MM.1S (cell line): Measurements from ENCODE around the gene WDR74.
A peak's percentile ranks its signal among the peaks of the same experiment; 100 is the strongest.
"Not testable (repeated sequence)": the region's sequence is repeated elsewhere in the genome, so short reads cannot be mapped to it uniquely, and the experiment has no call there.

Experiments used
- DNase-seq: peaks from one replicate; pipeline ENCODE4 v3.0.0-alpha.2; 2015
- H2AFZ ChIP-seq: fragments of 300-600 bp; sonication (generic); 2 replicates; pipeline ENCODE4 v1.6.0; 2016; ENCODE audit warnings: antibody characterized with exemption, low read length
- H3F3A ChIP-seq: fragments of 300-600 bp; sonication (generic); 2 replicates; pipeline ENCODE4 v1.6.1; 2016; ENCODE audit warnings: mild to moderate bottlenecking, antibody characterized with exemption, low read length, moderate library complexity, mixed read lengths; ENCODE audit not compliant: insufficient read depth
- H3K27ac ChIP-seq: fragments of 300-600 bp; sonication (generic); 2 replicates; pipeline ENCODE4 v1.5.1; 2016; ENCODE audit warnings: mild to moderate bottlenecking, low read length
- H3K27me3 ChIP-seq: fragments of 300-600 bp; sonication (generic); replicated peaks from 2 replicates; pipeline ENCODE4 v1.6.0; 2016; ENCODE audit warnings: low read length; ENCODE audit not compliant: insufficient read depth
- H3K36me3 ChIP-seq: fragments of 300-600 bp; sonication (generic); replicated peaks from 2 replicates; pipeline ENCODE4 v1.6.1; 2016; ENCODE audit warnings: mild to moderate bottlenecking, low read length, mixed read lengths; ENCODE audit not compliant: insufficient read depth
- H3K4me1 ChIP-seq: fragments of 300-600 bp; sonication (generic); 2 replicates; pipeline ENCODE4 v1.6.1; 2016; ENCODE audit warnings: low read length, mixed read lengths
- H3K4me2 ChIP-seq: fragments of 300-600 bp; sonication (generic); 2 replicates; pipeline ENCODE4 v1.6.0; 2016; ENCODE audit warnings: low read depth, low read length
- H3K4me3 ChIP-seq: fragments of 300-600 bp; sonication (generic); 2 replicates; pipeline ENCODE4 v1.5.1; 2016; ENCODE audit warnings: low read length, mixed read lengths
- H3K79me2 ChIP-seq: fragments of 300-600 bp; sonication (generic); 2 replicates; pipeline ENCODE4 v1.6.1; 2016; ENCODE audit warnings: mixed run types, low read length, mixed read lengths
- H3K9ac ChIP-seq: fragments of 300-600 bp; sonication (generic); 2 replicates; pipeline ENCODE4 v1.6.1; 2016; ENCODE audit warnings: low read length, mixed read lengths
- H3K9me2 ChIP-seq: fragments of 300-600 bp; sonication (generic); replicated peaks from 2 replicates; pipeline ENCODE4 v1.6.1; 2016; ENCODE audit warnings: mild to moderate bottlenecking, low read length, mixed read lengths; ENCODE audit not compliant: insufficient read depth
- H3K9me3 ChIP-seq: fragments of 300-600 bp; sonication (generic); replicated peaks from 2 replicates; pipeline ENCODE4 v1.6.1; 2016; ENCODE audit warnings: mild to moderate bottlenecking, low read length, mixed read lengths; ENCODE audit not compliant: insufficient read depth
- H4K20me1 ChIP-seq: fragments of 300-600 bp; sonication (generic); 2 replicates; pipeline ENCODE4 v1.6.1; 2016; ENCODE audit warnings: mild to moderate bottlenecking, low read length, moderate library complexity, mixed read lengths; ENCODE audit not compliant: insufficient read depth
- CTCF ChIP-seq: fragments of 300-600 bp; sonication (generic); IDR thresholded peaks from 2 replicates; pipeline ENCODE4 v1.5.1; 2016; ENCODE audit warnings: antibody characterized with exemption, low read length, mixed read lengths
- EZH2 ChIP-seq: fragments of 300-600 bp; sonication (generic); optimal IDR thresholded peaks from 2 replicates; pipeline ENCODE3; 2017; ENCODE audit warnings: low read depth, mild to moderate bottlenecking, antibody characterized with exemption, low read length, mixed read lengths
- EZH2phosphoT487 ChIP-seq: fragments of 300-600 bp; sonication (generic); IDR thresholded peaks from 2 replicates; pipeline ENCODE4 v1.6.1; 2018; ENCODE audit warnings: antibody characterized with exemption, low read length

Gene WDR74

GRCh38 chr11:62844154-62844553 is 4.8 kb upstream of the WDR74 start:
- no peaks in the 10 kb centered on the region for H3K27me3 ChIP-seq
- no peak overlapping the region for H3K9ac ChIP-seq
- peaks cover 10% of the 10 kb centered on the region for H3K4me1 ChIP-seq
- no peak overlapping the region for H3K4me3 ChIP-seq
- H3K36me3 ChIP-seq = no peaks in the 10 kb centered on the region
- H3K9me3 ChIP-seq = no peaks in the 10 kb centered on the region
- no peak overlapping the region for H3K4me2 ChIP-seq
- TF ChIP-seq EZH2phosphoT487 (no peak), EZH2 (no peak), CTCF (no peak)
- peaks cover 3% of the 10 kb centered on the region for H3K79me2 ChIP-seq
- no peaks in the 10 kb centered on the region for H4K20me1 ChIP-seq
- H3K9me2 ChIP-seq = no peaks in the 10 kb centered on the region
- H3K27ac ChIP-seq = no peak overlapping the region
- no peak for DNase-seq
- H3F3A ChIP-seq = peaks cover 26% of the 10 kb centered on the region
- H2AFZ ChIP-seq = no peak overlapping the region

GRCh38 chr11:62843466-62843865 is 4.1 kb upstream of the WDR74 start:
- no peaks in the 10 kb centered on the region for H3K36me3 ChIP-seq
- H3K4me1 ChIP-seq = peaks cover 8% of the 10 kb centered on the region
- H4K20me1 ChIP-seq = no peaks in the 10 kb centered on the region
- no peak for DNase-seq
- H3K9ac ChIP-seq = no peak overlapping the region
- no peaks in the 10 kb centered on the region for H3K9me2 ChIP-seq
- H2AFZ ChIP-seq = no peak overlapping the region
- no peaks in the 10 kb centered on the region for H3K27me3 ChIP-seq
- TF ChIP-seq EZH2 (no peak), EZH2phosphoT487 (no peak), CTCF (no peak)
- H3K4me2 ChIP-seq = no peak overlapping the region
- H3K27ac ChIP-seq = no peak overlapping the region
- H3F3A ChIP-seq = peaks cover 22% of the 10 kb centered on the region
- H3K79me2 ChIP-seq = peaks cover 10% of the 10 kb centered on the region
- no peak overlapping the region for H3K4me3 ChIP-seq
- no peaks in the 10 kb centered on the region for H3K9me3 ChIP-seq

GRCh38 chr11:62842891-62843290 is 3.5 kb upstream of the WDR74 start:
- not testable (repeated sequence) for H3K36me3 ChIP-seq
- H3F3A ChIP-seq = peaks cover 22% of the 10 kb centered on the region

GRCh38 chr11:62842171-62842741 is 2.9 kb upstream of the WDR74 start:
- Histone ChIP-seq H3K4me3 (peak overlapping the region; percentile 71), H3K4me2 (peak overlapping the region; percentile 95), H3F3A (peaks cover 22% of the 10 kb centered on the region), H2AFZ (peak overlapping the region; percentile 97), H3K79me2 (peaks cover 22% of the 10 kb centered on the region), H3K9me3 (no peaks in the 10 kb centered on the region), H3K27ac (peak overlapping the region; percentile 92; the same call in 1 of the 2 replicates), H4K20me1 (no peaks in the 10 kb centered on the region), H3K9ac (peak overlapping the region; percentile 90), H3K4me1 (peaks cover 12% of the 10 kb centered on the region), H3K27me3 (no peaks in the 10 kb centered on the region), H3K36me3 (no peaks in the 10 kb centered on the region), H3K9me2 (no peaks in the 10 kb centered on the region)
- no peak for TF ChIP-seq CTCF
- TF ChIP-seq EZH2phosphoT487 = no peak
- TF ChIP-seq EZH2 = no peak
- DNase-seq = no peak

More at GRCh38 chr11:62842891-62843290, 3.5 kb upstream of the WDR74 start:
- not testable (repeated sequence) for H3K9me2 ChIP-seq, H4K20me1 ChIP-seq, H3K9me3 ChIP-seq, H3K4me1 ChIP-seq, H3K27me3 ChIP-seq, DNase-seq
- peak overlapping the region; percentile 97 for H2AFZ ChIP-seq
- H3K27ac ChIP-seq = peak overlapping the region; percentile 92; the same call in 1 of the 2 replicates
- H3K4me3 ChIP-seq = peak overlapping the region; percentile 71
- H3K9ac ChIP-seq = peak overlapping the region; percentile 90
- H3K4me2 ChIP-seq = peak overlapping the region; percentile 95
- H3K79me2 ChIP-seq = peaks cover 15% of the 10 kb centered on the region
